Spleen (tissue), 11 donors: Measurements from ENCODE around the gene SLCO1B3. TPM values are rescaled to one million over a fixed set of nuclear protein-coding genes. Genes with fewer than 3 reads are reported as not detected.

Source experiments
- DNase-seq: peaks from one replicate; pipeline ENCODE4 v3.0.0-alpha.2; 2020
- H3K27ac ChIP-seq, 8 donors: fragments of 200-600 bp; sonication (generic) in 7 of 8; 1 replicate in 4 of 8; 2 replicates in 4 of 8; pipeline versions ENCODE4 v1.5.0 to v1.8.0; 2016 to 2021; ENCODE audit warnings: inconsistent platforms in 4 of 8, mild to moderate bottlenecking in 4 of 8, moderate library complexity in 1 of 8
- H3K27me3 ChIP-seq, 7 donors: fragments of 200-600 bp; sonication (generic) in 6 of 7; replicated peaks in 1 of 7; 1 replicate in 4 of 7; 2 replicates in 3 of 7; pipeline versions ENCODE4 v1.5.0 to v1.8.0; 2016 to 2021; ENCODE audit warnings: inconsistent platforms in 3 of 7, mild to moderate bottlenecking in 1 of 7
- H3K36me3 ChIP-seq, 6 donors: fragments of 200-600 bp; sonication (generic) in 5 of 6; 1 replicate in 4 of 6; 2 replicates in 2 of 6; pipeline versions ENCODE4 v1.5.0 to v1.8.0; 2016 to 2021; ENCODE audit warnings: inconsistent platforms in 2 of 6
- H3K4me1 ChIP-seq, 6 donors: fragments of 200-600 bp; sonication (generic) in 5 of 6; 1 replicate in 3 of 6; 2 replicates in 3 of 6; pipeline versions ENCODE4 v1.5.0 to v1.8.0; 2016 to 2021; ENCODE audit warnings: inconsistent platforms in 3 of 6
- H3K4me3 ChIP-seq, 8 donors: fragments of 200-600 bp; sonication (generic) in 7 of 8; 1 replicate in 4 of 8; 2 replicates in 4 of 8; pipeline versions ENCODE4 v1.5.0 to v1.8.0; 2016 to 2021; ENCODE audit warnings: inconsistent platforms in 4 of 8, mild to moderate bottlenecking in 4 of 8, moderate library complexity in 2 of 8
- H3K9me3 ChIP-seq, 8 donors: fragments of 200-600 bp; sonication (generic) in 7 of 8; 1 replicate in 4 of 8; 2 replicates in 4 of 8; pipeline versions ENCODE4 v1.5.0 to v1.8.0; 2016 to 2021; ENCODE audit warnings: inconsistent platforms in 4 of 8
- POLR2A ChIP-seq, 3 donors: fragments of 450-650 bp; IDR thresholded peaks; one replicate each; pipeline ENCODE4 v1.5.1; 2017; ENCODE audit warnings: antibody characterized with exemption in 3 of 3, mild to moderate bottlenecking in 1 of 3
- POLR2AphosphoS5 ChIP-seq, 3 donors: sonication (generic); formaldehyde crosslinking; IDR thresholded peaks; one replicate each; pipeline ENCODE4 v1.5.1; 2017; ENCODE audit warnings: antibody characterized with exemption in 3 of 3
- WGBS, 5 donors: extraction: QIAGEN DNeasy Blood & Tissue Kit in 3 of 5; methylation state at CpG; one replicate each; pipeline versions ENCODE4 v1.1.5 to v1.1.7; 2013 to 2018; 5-methylcytosine and 5-hydroxymethylcytosine counted together
- intact Hi-C: fragments of 100-400 bp; cut with DNase I; formaldehyde crosslinking; loops from one replicate; pipeline ENCODE4 v1.15.0; 2023; ENCODE audit warnings: low total_unique reads
- polyA plus RNA-seq, 3 donors: library from polyadenylated mRNA; stranded (reverse); fragments of 200-250 nt; gene quantifications; one replicate each; pipeline ENCODE4 v1.2.1, GENCODE V29; 2013
- total RNA-seq, 7 donors: library from RNA; depleted of rRNA in 3 of 7; stranded (reverse); fragments of >200 nt in 3 of 7; fragmentation: NEBNext Ultra II Directional in 4 of 7; extraction: Animal tissue kit (Norgen Biotek cat#: 25700) in 4 of 7; gene quantifications; one replicate each; pipeline versions ENCODE4 v1.1.0 to v1.2.1, GENCODE V29; 2016 to 2021
- TF ChIP-seq, protein P1 (sequence below), 11 experiments: fragments of 200-600 bp in 7 of 11; fragments of 450-650 bp in 4 of 11; sonication (generic) in 4 of 11; IDR thresholded peaks in 8 of 11; conservative IDR thresholded peaks in 3 of 11; 1 replicate in 7 of 11; 2 replicates in 4 of 11; pipeline versions ENCODE4 v1.4.0 to v1.8.0; 2016 to 2021; ENCODE audit warnings: antibody characterized with exemption in 11 of 11, inconsistent platforms in 4 of 11, mild to moderate bottlenecking in 1 of 11
- donor health status: healthy with polysubstance abuse.
- donor health status: DM: no; HTN: no; CAD: no; lungs with moderate emphysema.
- donor health status: DM: no; HTN: no; CAD: no.
- donor health status: Bipolar disorder and iron deficiency.
- donor health status: healthy.
- donor health status: DM: no; HTN: no; CAD: no.
- donor health status: DM: yes; HTN: yes; CAD: no.

The SLCO1B3 gene
- total and polyA plus RNA-seq, 10 donors, result 0.03 TPM; not detected in 9

- Histone ChIP-seq H3K27ac (no peak overlapping the region), H3K9me3 (peaks cover 0 to 6% (median 0%) of the 10 kb centered on the region in 8 donors), H3K36me3 (no peaks in the 10 kb centered on the region), H3K27me3 (no peaks in the 10 kb centered on the region), H3K4me1 (no peaks in the 10 kb centered on the region), H3K4me3 (no peak overlapping the region)
- TF ChIP-seq, protein P1, sequence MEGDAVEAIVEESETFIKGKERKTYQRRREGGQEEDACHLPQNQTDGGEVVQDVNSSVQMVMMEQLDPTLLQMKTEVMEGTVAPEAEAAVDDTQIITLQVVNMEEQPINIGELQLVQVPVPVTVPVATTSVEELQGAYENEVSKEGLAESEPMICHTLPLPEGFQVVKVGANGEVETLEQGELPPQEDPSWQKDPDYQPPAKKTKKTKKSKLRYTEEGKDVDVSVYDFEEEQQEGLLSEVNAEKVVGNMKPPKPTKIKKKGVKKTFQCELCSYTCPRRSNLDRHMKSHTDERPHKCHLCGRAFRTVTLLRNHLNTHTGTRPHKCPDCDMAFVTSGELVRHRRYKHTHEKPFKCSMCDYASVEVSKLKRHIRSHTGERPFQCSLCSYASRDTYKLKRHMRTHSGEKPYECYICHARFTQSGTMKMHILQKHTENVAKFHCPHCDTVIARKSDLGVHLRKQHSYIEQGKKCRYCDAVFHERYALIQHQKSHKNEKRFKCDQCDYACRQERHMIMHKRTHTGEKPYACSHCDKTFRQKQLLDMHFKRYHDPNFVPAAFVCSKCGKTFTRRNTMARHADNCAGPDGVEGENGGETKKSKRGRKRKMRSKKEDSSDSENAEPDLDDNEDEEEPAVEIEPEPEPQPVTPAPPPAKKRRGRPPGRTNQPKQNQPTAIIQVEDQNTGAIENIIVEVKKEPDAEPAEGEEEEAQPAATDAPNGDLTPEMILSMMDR (IDR thresholded peaks at IDR 0.05 in 8 of 11, conservative IDR thresholded peaks at IDR 0.05 in 3 of 11), result no peak
- no peak for TF ChIP-seq POLR2AphosphoS5 (IDR thresholded peaks at IDR 0.05)
- intact Hi-C loops, result no loop called here
- 90 to 97% (median 92%) methylated on average over 6 of the region's 6 CpGs for WGBS, 5 donors
- DNase-seq, result no peak
Measured at GRCh38 chr12:20822415-20822814, 11.9 kb downstream of the SLCO1B3 start.

DNA sequence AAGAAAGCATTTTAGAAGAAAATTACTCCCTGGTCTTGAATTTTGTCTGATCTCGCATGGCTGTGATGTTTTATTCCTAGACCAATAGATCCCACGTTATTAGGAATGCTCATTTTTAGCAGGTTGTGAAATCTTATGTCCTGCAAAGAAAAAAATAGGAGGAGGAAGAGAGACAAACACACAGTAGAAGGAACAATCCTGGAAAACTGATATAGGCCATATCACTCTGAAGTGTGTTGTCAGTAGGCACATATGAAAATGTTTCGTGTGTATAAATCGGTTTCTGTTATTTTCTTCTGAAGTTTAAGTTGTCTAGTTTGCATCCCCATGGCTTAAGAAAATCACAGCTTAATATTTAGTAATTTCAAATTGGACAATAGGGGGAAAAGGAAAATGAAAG lies 12.4 kb downstream of the SLCO1B3 start:
- Histone ChIP-seq H3K27ac (no peak overlapping the region), H3K4me3 (no peak overlapping the region), H3K4me1 (no peaks in the 10 kb centered on the region), H3K27me3 (no peaks in the 10 kb centered on the region), H3K9me3 (peaks cover 0 to 3% (median 0%) of the 10 kb centered on the region in 8 donors), H3K36me3 (no peaks in the 10 kb centered on the region)
- no peak for TF ChIP-seq POLR2A (IDR thresholded peaks at IDR 0.05)
- TF ChIP-seq, protein P1 (IDR thresholded peaks at IDR 0.05 in 8 of 11, conservative IDR thresholded peaks at IDR 0.05 in 3 of 11), result no peak
- no peak for TF ChIP-seq POLR2AphosphoS5 (IDR thresholded peaks at IDR 0.05)
- 63 to 71% (median 66%) methylated on average over 4 of the region's 4 CpGs for WGBS, 5 donors
- intact Hi-C loops, result no loop called here
- no peak for DNase-seq

- TF ChIP-seq, protein P1 (IDR thresholded peaks at IDR 0.05 in 8 of 11, conservative IDR thresholded peaks at IDR 0.05 in 3 of 11), result no peak
- TF ChIP-seq POLR2AphosphoS5 (IDR thresholded peaks at IDR 0.05) (no peak), POLR2A (IDR thresholded peaks at IDR 0.05) (no peak)
- intact Hi-C loops, result no loop called here
- WGBS, 5 donors, result 81 to 97% (median 91%) methylated on average over 3 of the region's 3 CpGs
- Histone ChIP-seq H3K36me3 (no peaks in the 10 kb centered on the region), H3K9me3 (no peaks in the 10 kb centered on the region), H3K4me3 (no peak overlapping the region), H3K27ac (no peak overlapping the region), H3K27me3 (no peaks in the 10 kb centered on the region), H3K4me1 (no peaks in the 10 kb centered on the region)
- DNase-seq, result no peak
Measured at GRCh38 chr12:20829919-20830318, 19.4 kb downstream of the SLCO1B3 start.

DNA sequence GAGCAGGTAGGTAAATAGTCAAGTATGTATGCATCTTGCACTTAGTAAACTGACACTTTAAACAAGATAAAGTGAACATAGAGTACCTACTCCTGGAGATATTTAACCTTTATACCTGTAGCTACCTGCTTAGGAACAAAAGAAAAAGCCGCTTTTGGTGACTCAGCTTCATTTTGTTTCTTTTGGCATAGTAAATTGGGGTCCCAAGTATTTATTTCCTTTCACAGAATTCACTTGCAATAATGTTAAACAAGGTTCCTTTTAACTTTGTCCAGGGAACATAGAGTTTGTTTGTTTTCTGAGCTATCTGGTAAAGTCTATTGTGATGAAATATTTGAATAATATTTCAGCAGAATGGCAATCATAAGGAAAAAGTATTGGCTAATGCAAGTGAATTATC lies 20.0 kb downstream of the SLCO1B3 start:
- Histone ChIP-seq H3K27ac (no peak overlapping the region), H3K36me3 (no peaks in the 10 kb centered on the region), H3K9me3 (no peaks in the 10 kb centered on the region), H3K27me3 (no peaks in the 10 kb centered on the region), H3K4me3 (no peak overlapping the region), H3K4me1 (no peaks in the 10 kb centered on the region)
- no peak for DNase-seq
- TF ChIP-seq POLR2A (IDR thresholded peaks at IDR 0.05) (no peak), POLR2AphosphoS5 (IDR thresholded peaks at IDR 0.05) (no peak)
- TF ChIP-seq, protein P1 (IDR thresholded peaks at IDR 0.05 in 8 of 11, conservative IDR thresholded peaks at IDR 0.05 in 3 of 11), result no peak
- intact Hi-C loops, result no loop called here
- WGBS, 5 donors, result 68 to 81% (median 75%) methylated on average over 1 of the region's 1 CpG
